Mammary epithelial cell (primary cell): ENCODE results near the gene ABCB9.

Experiments used
- CTCF ChIP-seq, 2 donors: IDR thresholded peaks in 1 of 2; conservative IDR thresholded peaks in 1 of 2; 2 replicates each; pipeline ENCODE4 v1.5.1; 2011 to 2012; ENCODE audit warnings: inconsistent platforms in 2 of 2, low read length in 2 of 2, mild to moderate bottlenecking in 2 of 2, control low read depth in 1 of 2, low read depth in 1 of 2; ENCODE audit not compliant: insufficient read depth in 1 of 2; ENCODE audit errors: extremely low read depth in 1 of 2
- EZH2 ChIP-seq: IDR thresholded peaks from 2 replicates; pipeline ENCODE4 v1.6.1; 2012; ENCODE audit warnings: low read length, inconsistent platforms, borderline replicate concordance

- TF ChIP-seq CTCF (conservative IDR thresholded peaks at IDR 0.05 in 1 of 2, IDR thresholded peaks at IDR 0.05 in 1 of 2; ENCODE audit: extremely low read depth in 1 of 2, insufficient read depth in 1 of 2, low read depth in 1 of 2, low read length in 2 of 2) (no peak), EZH2 (no peak)
Measured at GRCh38 chr12:123011701-123012100, 45.4 kb upstream of the ABCB9 start.
